ENCODE results near the gene ENDOV.

Gene ENDOV

DNA sequence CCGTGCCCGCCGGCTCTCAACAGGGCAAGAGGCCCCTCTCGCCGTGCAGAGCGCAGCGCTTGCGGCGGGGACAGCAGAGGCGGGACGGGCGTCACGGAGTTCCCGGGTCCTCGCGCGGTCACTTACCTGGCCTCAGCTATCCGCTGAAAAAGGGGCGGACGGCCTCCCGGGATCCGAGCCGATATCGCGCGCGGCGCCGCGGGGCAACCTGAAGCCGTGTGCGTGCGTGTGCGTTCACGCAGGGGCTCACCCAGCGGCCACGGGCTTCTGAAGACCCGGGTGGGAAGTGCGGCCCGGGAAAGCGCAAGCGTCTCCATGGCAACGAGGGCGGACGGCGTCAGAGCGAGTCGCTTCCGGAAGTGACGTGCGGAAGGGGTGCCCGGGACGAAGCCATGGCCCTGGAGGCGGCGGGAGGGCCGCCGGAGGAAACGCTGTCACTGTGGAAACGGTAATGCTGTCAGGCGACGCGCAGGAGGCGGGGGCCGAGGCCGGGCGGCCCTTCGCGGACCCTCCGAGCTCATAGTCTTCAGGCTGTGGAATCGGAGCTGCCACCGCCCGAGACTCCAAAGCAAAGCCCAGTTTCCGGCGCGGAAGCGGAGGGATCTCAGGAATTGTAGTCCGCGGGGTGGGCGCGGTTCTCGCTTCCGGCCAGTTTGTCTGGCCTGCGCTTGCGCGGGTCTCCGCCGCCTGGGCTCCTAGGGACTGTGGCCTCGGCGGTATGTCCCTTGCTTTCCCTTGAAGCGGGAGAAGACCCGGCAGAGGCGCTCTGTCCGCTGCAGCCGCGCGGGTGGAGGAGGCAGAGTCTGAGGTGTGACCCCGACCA lies at the start of gene ENDOV:
Gene ENDOV, plus strand, starts transcription at position 365 of the 823 bp plus-strand sequence. Its CDS starts 28 bp downstream, at position 393.
- peak; percentile 88 for DNase-seq

DNA sequence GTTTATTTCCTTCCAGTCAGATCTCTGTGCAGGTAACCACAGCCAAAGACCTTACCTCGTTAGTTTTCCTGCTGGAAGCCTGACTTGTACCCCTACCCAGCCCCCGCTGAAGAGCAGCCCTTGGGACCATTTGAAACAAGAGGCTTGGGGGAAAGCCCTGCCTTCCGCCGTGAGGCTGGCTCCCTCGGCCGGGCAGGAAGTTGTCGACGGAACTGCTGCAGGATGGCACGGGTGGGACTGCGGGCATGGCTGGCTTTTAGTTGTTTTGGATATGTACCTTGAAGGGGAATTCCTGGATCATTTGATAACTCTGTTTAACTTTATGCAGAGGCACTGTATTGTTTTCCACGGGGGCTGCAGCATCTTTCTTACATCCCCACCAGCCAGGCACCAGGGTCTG lies 49.0 kb upstream of the ENDOV start:
- no peak for DNase-seq

DNA sequence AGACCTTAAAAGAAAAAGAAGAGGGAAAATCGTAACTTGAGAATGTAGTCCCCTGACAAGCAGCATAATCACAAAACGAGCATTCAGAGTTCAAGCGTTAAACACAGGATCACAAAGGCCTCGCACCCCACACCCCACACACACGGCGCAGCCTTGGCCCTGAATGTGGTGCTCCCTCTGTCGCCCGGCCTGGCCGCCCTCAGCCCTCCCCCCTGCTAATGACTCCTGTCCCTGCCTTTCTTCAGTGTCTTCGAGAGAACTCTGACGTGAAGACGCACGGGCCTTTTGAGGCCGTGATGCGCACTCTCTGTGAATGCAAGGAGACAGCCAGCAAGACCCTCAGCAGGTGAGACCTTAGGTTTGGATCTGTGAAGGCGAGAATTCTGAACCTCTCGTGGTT lies 47.5 kb upstream of the ENDOV start:
- DNase-seq = no peak

DNA sequence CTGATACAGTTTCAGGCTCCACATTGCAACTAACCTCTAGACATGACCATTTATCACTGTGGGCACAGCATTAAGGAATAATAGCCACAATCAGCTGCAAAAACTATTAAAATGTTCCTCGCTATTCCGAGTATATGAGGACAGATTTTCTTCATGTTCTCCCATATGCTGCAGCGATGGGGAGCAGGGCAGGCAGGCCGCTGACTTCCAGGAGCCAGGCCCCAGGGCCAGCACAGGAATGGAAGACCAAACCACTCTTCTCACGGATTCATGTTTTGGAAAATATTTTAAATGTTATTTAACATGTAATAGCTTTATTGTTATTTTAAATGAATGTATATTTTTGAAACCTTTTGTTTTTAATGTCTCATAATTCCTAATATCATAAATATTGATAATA lies 43.8 kb upstream of the ENDOV start:
- no peak for DNase-seq

DNA sequence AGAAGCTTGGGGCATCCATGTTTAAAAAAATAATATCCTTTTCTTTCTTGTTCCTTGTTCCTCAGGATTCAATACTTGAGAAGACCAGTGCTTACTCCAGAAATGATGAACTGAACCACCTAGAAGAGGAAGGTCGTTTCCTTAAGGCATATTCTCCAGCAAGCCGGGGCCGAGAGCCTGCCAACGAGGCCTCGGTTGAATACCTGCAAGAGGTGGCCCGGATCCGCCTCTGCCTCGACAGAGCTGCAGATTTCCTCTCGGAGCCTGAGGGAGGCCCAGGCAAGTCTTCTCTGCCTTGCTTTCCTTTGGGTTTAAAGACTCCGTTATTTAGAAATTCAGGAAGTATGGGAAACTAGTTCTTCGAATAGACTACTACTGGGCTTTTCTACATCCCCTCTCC lies 42.5 kb upstream of the ENDOV start:
- no peak for DNase-seq

DNA sequence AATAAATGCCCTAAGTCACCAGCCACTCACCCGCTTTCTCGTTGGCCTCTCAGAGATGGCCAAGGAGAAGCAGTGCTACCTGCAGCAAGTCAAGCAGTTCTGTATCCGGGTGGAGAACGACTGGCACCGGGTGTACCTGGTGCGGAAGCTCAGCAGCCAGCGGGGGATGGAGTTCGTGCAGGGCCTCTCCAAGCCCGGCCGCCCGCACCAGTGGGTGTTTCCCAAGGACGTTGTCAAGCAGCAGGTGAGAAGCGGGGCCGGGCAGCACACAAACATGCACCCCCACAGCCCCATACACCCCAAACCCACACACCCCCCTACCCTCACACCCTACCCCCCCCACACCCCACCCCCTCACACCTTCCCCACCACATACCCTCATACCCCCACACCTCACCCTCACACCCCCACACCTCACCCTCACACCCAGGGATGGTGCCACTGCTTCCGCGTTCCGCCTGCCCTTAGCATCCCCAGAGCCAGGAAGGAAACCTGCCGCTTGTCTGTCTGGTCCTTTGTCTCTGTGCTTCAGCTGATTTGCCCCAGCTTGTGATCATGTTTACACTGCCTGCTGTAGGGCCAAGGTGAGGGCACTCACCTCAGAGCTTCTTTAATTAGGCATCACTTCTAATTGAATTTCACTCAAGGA lies 41.9 kb upstream of the ENDOV start:
- DNase-seq = no peak

DNA sequence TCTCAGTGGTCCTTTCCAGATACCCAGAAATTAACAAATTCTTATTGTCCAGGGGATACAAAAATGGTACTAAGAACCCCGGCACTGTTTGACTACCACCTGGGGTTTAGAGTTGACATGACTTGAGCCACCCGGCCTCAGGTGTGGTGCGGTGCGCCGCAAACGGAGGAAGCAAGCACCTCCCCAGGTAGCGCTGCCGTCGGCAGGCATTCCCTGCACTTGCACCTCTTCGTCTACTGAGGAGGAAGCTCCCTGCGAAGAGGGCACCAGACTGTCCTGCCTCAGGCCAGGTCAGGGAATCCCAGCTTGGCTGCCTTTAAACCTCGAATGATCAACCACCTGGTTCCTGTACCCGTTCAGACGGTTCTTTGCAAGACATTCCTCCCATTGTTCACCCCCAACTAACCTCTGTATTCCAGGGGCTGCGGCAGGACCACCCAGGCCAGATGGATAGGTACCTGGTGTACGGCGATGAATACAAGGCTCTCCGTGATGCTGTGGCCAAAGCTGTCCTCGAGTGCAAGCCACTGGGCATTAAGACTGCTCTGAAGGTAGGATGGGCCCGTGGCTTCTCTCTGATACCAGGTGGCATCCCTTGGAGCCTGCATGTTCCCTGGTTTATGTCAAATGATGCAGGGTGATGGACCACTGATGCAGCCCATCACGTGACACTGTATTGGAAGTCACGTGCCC lies 40.8 kb upstream of the ENDOV start:
- no peak for DNase-seq

DNA sequence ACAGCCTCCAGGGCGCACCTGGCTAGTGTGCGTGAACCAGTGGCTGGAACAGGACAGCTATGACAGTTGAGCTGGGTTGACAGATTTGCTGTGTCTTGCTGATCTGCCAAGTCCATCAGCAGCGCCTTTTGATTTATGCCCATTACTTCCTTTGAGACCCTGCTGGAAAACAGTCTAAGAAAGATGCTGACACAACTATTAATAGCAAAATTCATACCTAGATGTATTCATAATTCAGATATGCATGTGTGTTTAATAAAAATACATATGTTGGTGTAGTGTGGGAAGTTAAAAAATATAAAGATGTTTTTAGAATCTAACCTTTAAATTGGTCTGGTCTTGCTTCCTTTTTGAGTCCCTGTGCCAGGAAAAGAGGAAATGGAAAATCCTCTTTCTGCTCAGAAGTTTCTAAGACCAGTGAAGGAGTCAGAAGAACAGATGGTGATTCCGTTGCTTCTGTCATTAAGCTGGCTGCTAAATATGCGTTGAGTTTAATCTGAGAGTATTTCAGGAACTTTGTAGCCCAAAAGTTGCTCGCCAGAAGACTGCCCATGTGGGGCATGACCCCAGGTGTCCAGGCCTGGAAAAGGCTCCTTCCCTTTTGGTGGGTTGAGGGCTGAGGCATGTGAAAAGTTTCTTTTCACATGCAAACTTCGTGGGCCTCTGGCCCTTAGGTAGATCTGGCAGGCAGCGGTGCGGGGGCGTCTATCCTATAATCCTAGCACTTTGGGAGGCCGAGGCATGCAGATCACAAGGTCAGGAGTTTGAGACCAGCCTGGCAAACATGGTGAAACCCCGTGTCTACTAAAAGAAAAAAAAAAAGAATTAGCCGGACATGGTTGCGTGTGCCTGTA lies 40.0 kb upstream of the ENDOV start:
- peak; percentile 97 for DNase-seq

DNA sequence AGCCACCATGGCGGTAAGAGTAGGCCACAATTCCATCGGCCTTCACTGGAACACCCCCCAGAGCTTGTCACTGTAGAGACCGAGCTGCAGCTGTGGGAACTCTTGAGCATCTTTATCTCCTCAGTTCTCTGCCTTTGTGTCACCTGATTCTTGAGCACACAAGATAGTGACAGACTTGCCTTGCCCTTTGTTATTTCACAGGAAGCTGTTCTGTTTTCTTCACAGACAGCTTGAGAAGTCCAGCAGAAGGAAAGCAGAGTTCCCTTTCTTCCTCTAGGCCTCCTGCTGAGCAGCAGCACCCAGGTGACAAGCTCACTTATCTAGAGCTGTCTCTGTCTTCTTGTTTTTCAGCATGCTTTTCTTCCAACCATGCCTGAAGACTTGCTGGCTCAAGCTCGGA lies 38.4 kb upstream of the ENDOV start:
- no peak for DNase-seq

DNA sequence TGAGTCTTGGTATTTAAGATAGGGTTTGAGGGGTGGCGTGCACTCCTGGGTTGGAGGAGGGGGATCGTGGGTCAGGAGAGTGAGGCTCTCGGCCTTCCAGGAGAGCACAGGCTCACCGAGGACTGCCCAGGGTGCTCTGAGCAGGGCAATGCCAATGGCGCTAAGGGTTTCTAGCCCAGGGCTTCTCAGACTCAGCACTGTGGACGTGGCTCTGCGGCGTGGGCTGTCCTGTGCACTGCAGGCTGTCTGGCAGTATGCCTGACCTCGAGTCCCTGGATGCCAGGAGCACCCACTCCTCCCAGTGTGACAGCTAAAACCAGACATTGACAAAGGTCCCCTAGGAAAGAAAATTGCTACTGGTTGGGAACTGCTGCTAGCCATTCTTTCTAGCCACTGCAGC lies 37.2 kb upstream of the ENDOV start:
- no peak for DNase-seq

DNA sequence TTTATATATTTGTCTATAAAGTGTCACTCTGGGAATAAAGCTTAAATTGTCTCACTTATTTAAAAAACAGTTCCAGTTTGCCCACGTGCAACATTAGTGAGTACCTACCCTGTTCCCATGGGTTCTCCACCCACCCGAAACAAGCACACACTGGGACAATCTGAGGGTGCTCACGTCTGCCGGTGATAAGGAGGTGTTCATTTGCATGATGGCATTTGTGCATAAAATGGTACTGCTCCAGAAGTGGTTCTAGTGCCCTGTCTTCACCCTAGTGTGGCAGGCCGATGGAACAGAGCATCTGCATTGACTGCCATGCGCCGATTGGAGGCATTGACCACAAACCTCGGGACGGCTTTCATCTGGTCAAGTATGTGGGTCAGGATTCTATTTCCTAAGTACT lies 35.6 kb upstream of the ENDOV start:
- DNase-seq = no peak

DNA sequence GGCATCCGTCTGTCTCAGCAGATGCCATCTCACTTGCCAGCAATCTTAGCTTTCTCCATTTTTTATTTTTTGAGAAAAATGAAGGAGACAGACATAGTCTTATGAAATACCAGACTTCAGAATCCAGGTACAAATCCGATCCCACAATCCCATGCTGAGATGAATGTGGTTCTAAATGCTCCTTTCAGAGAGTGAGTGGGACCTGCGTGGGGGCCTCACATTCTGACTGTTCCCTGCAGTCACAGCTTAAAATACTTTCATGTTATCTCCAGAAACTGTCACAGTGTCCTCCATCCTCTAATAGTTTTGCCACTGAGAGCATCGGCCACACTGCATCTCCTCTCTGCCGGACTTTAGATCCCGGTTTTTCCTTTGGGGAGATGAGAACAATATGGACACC lies 34.9 kb upstream of the ENDOV start:
- no peak for DNase-seq

DNA sequence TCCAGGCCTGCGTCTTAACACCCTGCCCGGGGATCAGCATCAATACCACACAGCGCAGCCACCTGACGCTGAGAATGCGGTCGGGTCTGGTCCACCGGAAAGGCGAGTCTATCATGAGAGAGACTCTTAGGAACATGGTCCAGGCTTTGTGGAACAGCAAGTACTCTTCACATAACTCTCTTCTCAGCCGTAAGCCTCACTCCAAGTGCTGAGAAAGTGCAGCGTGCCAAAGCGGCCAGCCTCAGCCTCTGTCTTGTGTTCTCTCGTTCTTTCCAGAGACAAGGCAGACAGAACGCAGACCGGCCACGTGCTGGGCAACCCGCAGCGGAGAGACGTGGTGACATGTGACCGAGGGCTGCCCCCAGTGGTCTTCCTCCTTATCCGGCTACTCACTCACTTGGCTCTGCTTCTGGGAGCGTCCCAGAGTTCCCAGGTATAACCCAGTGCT lies 34.4 kb upstream of the ENDOV start:
- DNase-seq = no peak

DNA sequence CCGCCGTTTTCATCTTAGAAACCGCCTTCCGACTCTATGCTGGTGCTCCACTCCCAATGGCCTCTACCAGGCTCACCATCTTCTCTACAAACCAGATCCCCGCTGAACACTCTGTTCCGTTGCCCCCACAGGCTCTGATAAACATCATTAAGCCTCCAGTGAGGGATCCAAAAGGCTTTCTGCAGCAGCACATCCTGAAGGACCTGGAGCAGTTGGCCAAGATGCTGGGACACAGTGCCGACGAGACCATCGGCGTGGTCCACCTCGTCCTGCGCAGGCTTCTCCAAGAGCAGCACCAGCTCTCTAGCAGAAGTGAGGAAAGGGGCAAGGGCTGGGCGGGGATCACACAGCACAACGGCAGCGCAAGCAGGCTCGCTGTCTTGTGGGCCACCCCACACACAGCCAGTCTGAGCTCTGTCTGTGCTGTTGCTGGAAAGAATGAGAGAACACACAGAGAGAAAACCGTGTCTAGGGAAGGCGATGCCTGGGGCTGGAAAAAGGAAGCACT lies 33.5 kb upstream of the ENDOV start:
- DNase-seq = no peak

DNA sequence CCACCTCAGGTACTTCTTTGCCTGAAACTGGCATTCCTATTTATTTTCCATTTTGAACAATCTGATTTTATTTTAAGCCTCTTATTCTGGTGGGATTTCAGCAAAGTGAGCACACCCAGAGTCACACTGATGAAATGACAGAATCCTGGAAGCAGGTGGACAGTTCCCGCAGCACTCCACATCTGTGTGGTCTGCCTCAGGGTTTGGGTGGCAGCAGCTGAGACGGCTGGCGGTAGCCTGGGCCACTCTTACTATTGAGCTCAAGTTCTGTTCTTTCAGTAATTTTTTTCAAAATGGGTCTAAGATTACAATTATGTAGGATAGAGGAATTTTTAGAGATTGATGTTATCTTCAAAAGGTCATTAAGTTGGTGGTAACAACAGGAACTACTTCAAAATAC lies 32.5 kb upstream of the ENDOV start:
- no peak for DNase-seq

DNA sequence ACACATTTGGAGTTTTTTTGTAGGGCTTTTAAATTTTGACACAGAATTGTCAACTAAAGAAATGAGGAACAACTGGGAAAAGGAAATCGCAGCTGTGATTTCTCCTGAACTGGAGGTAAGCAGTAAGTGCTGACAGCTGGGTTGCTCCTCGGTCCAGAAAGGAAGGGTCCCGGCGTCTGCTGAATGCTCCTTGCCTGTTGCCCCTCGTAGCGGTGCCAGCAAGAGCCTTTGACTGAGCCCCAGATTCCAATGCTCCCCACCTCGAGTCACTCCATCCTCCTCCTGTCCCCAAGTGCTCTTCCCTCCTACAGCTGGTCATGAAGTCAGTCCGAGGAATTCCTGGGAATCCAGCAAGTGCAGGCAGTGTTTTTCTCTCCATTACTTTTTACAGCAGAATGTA lies 32.0 kb upstream of the ENDOV start:
- no peak for DNase-seq

DNA sequence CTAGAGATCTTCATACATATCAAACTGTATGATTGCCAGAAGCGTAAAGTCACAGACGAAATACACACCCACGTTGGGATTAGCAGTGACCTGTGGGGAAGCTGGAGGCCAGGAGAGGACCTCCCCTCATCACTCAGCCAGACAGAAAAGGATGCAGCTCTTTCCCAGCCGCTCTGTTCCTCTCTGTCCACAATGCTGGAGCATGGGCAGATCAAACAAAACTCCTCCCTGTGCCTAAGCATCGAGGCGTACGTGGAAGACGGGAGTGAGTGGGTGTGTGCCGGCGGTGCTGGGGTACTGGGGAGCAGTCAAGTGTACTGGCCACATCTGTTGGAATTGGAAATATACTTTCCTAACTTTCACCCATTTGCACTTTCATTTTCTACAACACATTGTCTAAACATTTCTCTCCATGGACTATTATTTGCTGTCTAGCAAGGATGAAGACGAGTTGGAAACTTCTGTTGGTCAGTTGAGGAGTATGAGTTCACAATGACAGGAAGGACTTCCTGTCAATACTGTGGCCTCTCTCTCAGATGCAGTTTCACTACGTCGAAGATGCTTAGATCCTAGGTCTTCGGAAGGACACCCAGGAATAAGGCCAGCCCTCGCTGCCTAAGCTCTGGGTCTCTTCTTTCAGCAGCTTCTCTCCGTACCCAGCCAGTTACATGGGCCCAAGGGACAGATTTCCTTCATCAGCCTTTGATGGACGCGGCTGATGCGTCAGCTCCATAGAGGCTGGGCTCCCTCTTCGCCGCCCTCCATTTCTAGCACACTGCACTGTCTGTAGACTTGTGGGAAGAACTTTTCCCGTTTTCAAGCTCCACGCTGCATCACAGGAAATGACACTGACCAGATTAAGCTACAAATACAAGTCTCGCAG lies 30.6 kb upstream of the ENDOV start:
- no peak for DNase-seq

DNA sequence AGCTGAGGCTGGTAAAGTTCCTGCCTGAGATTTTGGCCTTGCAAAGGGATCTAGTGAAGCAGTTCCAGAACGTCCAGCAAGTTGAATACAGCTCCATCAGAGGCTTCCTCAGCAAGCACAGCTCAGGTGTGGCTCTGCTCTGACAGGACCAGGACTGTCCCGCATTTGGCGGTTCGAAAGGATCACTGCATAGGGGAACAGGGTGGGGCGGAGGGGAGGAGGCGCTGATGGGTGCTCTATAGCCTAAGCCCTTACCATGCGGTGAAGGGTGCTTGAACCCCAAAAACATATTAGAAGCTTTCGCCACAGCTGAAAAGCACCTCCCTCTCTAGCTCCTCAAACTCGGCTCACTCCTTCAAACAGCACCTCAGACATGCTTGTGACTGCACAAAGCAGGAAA lies 29.9 kb upstream of the ENDOV start:
- no peak for DNase-seq

DNA sequence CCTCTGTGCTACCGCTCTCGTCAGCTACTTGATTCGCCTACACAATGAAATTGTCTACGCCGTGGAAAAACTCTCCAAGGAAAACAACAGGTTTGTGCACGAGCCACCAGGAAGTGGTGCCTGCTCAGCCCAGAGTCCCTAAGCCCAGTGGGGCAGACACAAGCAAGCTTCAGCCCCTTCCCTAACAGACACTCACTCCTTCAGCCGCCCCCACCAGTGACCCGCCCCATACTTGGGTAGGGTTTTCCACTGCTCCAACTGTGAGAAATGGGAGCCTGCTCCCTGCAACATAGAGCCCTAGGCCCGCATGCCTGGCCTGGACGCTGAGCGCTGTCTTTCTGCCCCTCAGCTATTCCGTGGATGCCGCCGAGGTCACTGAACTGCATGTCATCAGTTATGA lies 28.6 kb upstream of the ENDOV start:
- no peak for DNase-seq

DNA sequence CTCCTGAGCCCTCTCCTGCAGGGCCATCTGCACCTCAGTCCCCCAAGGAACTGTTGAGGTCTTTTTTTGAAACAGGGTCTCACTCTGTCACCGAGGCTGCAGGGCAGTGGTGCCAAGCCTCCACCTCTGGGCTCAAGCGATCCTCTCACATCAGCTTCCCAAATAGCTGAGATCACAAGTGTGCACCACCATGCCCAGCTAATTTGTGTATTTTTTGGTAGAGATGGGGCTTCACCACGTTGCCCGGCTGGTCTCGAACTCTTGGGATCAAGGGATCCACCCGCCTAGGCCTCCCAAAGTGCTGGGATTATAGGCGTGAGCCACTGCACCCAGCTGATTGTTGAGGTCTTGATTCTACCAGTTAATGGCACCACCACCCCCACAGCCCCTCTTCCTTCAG lies 27.9 kb upstream of the ENDOV start:
- DNase-seq = no peak

DNA sequence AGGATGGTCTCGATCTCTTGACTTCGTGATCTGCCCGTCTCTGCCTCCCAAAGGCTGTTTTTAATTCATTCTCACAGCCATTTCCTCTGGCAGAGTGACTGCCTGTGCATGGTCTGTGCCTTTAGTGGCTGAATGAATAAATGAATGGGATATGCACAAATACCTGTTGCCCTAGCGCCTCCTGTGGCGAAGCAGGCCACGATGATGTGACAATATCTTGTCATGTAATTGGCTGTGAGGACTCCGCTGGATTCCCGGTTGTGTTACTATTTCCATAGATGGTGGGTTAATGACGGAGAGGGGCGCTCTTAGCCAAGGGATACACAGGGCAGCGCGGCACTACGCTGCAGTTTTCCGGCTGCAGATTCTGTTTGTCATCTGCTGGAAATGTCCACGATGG lies 26.8 kb upstream of the ENDOV start:
- DNase-seq = no peak

DNA sequence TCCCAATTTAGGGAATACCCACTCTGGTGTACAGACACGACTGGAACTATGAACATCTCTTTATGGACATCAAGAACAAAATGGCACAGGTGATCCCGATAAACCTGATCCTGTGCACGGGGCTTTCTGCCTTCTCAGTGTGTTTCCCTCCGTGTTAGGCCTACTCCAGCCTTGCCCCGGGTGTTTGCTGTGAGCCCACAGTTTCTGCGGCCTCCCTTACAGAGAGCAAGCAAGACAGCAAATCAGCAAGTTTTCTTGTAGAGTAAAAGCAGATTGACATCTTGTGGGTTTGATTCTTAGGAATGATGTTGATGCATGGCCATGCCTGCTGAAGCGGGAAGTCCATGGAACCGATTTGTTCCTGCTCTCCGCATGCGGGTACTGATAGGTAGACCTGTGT lies 26.4 kb upstream of the ENDOV start:
- no peak for DNase-seq

Measured in MV-4-11 (cell line).